GM12875 (cell line): ENCODE data around the gene CENPU.

Source experiments
- H3K4me3 ChIP-seq: one replicate; pipeline ENCODE4 v1.5.1; 2011; ENCODE audit warnings: low read depth, low read length, control low read depth
- TF ChIP-seq, protein P1 (sequence below): IDR thresholded peaks from 2 replicates; pipeline ENCODE4 v1.5.1; 2011; ENCODE audit warnings: low read depth, mild to moderate bottlenecking, control low read depth, inconsistent platforms, low read length, moderate library complexity, borderline replicate concordance; ENCODE audit not compliant: insufficient read depth

The CENPU gene

DNA sequence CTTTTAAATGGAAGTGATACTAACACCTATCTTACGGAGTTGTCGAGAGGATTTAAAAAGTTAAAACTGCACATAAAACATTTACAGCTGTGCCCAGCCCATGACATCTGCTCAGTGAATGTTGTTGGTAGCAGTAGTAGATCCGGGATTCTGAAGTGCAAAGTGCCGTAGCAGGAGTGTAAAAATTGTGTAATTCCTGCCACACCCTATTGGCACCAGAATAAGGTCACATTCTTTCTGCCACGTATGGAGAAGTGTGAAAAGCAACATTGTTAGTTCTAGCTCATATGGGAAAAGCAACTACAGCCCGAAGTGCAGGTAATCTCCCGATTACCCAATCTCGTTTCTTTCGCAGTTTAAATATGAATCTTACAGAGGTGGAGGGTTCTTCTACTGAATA lies 53.2 kb downstream of the CENPU start:
- no peak overlapping the region for H3K4me3 ChIP-seq
- TF ChIP-seq, protein P1, sequence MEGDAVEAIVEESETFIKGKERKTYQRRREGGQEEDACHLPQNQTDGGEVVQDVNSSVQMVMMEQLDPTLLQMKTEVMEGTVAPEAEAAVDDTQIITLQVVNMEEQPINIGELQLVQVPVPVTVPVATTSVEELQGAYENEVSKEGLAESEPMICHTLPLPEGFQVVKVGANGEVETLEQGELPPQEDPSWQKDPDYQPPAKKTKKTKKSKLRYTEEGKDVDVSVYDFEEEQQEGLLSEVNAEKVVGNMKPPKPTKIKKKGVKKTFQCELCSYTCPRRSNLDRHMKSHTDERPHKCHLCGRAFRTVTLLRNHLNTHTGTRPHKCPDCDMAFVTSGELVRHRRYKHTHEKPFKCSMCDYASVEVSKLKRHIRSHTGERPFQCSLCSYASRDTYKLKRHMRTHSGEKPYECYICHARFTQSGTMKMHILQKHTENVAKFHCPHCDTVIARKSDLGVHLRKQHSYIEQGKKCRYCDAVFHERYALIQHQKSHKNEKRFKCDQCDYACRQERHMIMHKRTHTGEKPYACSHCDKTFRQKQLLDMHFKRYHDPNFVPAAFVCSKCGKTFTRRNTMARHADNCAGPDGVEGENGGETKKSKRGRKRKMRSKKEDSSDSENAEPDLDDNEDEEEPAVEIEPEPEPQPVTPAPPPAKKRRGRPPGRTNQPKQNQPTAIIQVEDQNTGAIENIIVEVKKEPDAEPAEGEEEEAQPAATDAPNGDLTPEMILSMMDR: no peak

DNA sequence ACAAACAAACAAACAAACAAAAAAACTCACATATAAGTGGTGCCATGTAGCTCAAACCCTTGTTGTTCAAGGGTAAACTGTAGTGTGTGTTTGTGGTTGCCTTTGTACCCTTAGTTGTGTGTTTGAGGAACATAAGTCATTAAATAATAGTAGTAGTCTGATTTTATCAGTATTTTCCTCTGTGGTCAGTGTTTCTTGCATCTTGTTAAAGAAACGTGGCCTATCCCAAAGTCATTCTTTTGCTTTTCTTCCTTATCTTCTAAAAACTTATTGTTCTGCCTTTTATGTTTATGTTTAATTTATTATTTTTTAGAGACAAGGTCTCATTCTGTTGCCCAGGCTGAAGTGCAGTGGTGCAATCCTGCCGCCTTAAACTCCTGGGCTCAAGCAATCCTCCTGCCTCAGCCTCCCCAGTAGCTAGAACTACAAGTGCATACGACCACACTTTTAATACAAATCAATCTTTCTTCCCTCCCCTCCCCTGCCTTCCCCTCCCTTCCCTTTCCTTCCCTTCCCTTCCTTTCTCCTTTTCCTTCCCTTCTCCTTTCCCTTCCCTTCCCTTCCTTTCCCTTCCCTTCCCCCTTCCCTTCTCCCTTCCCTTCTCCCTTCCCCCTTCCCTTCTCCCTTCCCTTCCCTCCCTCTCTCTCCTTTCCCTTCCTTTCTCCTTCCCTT lies 57.9 kb downstream of the CENPU start:
- H3K4me3 ChIP-seq: no peak overlapping the region
- TF ChIP-seq, protein P1: no peak

GRCh38 chr4:184675018-184675417 lies 58.9 kb downstream of the CENPU start:
- no peak overlapping the region for H3K4me3 ChIP-seq
- TF ChIP-seq, protein P1: no peak

DNA sequence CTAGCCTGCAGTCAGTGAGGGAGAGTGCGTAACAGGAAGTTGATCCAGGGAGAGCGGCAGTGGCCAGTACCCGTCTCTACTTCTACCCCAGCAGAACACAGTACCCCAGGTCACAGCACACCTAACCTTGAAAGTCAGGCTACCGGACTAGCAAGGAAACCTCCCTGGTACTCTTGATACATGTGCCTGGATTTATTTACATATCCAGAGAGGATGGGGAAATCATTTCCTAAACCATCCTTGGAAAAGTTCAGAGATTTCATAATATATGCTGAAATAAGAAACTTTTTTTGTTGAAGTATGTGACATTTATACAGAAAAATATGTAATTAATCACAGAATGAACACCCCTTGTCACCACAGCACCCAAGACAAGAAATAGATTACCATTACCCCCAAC lies 59.9 kb downstream of the CENPU start:
- H3K4me3 ChIP-seq: no peak overlapping the region
- TF ChIP-seq, protein P1: no peak

- TF ChIP-seq, protein P1: no peak
- no peak overlapping the region for H3K4me3 ChIP-seq
Measured at GRCh38 chr4:184672741-184673140, 61.2 kb downstream of the CENPU start.

- TF ChIP-seq, protein P1: no peak
- H3K4me3 ChIP-seq: no peak overlapping the region
Measured at GRCh38 chr4:184671101-184671500, 62.8 kb downstream of the CENPU start.

- no peak overlapping the region for H3K4me3 ChIP-seq
Measured at GRCh38 chr4:184669251-184669650, 64.6 kb downstream of the CENPU start.

More at GRCh38 chr4:184669251-184669650, 64.6 kb downstream of the CENPU start:
- TF ChIP-seq, protein P1: no peak
